Stimulated activated CD4-positive, alpha-beta T cell treated with anti-CD3 and anti-CD28 coated beads, Interleukin-2, amount 100 ng/mL, for 4 hours (primary cell): Measurements from ENCODE around the gene PYGB.

Experiments
- DNase-seq: peaks from one replicate; pipeline ENCODE4 v3.0.0-alpha.2; 2020; ENCODE audit warnings: low read depth

Gene PYGB

GRCh38 chr20:25338112-25339023 is 90.5 kb downstream of the PYGB start:
- DNase-seq: no peak

GRCh38 chr20:25339608-25340007 is 91.7 kb downstream of the PYGB start:
- no peak for DNase-seq

GRCh38 chr20:25340380-25340779 is 92.5 kb downstream of the PYGB start:
- DNase-seq: no peak

- no peak for DNase-seq
These were observed 94.1 kb downstream of the PYGB start for GRCh38 chr20:25341716-25342680.

GRCh38 chr20:25344634-25345033 is 96.7 kb downstream of the PYGB start:
- no peak for DNase-seq

- DNase-seq: no peak
These were observed 97.8 kb downstream of the PYGB start for GRCh38 chr20:25345721-25346120.

GRCh38 chr20:25346349-25346748 is 98.5 kb downstream of the PYGB start:
- no peak for DNase-seq
